H1 (cell line): Measurements from ENCODE around the gene IFI16. TPM values are rescaled to one million over a fixed set of nuclear protein-coding genes. Genes with fewer than 3 reads are reported as not detected.

Source experiments
- ASH2L ChIP-seq: fragments of 200-600, 300-600 bp; sonication (generic); IDR thresholded peaks from one replicate; pipeline ENCODE4 v1.7.1; 2017; ENCODE audit warnings: low read length
- CHD1 ChIP-seq: IDR thresholded peaks from 2 replicates; pipeline ENCODE4 v1.6.1; 2012; ENCODE audit warnings: low read depth, low read length, improper control_type of control experiment
- polyA plus RNA-seq, 7 experiments: library from polyadenylated mRNA; depleted of rRNA in 3 of 7; stranded (reverse) in 5 of 7; unstranded in 2 of 7; fragments of >200 nt in 5 of 7; fragments of 200-250 nt in 2 of 7; gene quantifications; 1 replicate in 5 of 7; 2 replicates in 1 of 7; 4 replicates in 1 of 7; pipeline versions ENCODE4 v1.2.1 to v1.2.3, GENCODE V29; 2011 to 2013; ENCODE audit warnings: missing spikeins in 2 of 7, mixed read lengths in 2 of 7
- total RNA-seq: library from RNA; stranded (reverse); fragmentation: NEBNext Ultra II Directional; extraction: Animal tissue kit (Norgen Biotek cat#: 25700); gene quantifications from 2 replicates; pipeline ENCODE4 v1.2.1, GENCODE V29; 2021

Gene IFI16
- total and polyA plus RNA-seq, 2 of the 8 experiments (the other 6 are each of a cell fraction or from before 2014, with no cell fraction given): 0.63 to 0.74 TPM

GRCh38 chr1:159051436-159051835, 41.7 kb downstream of the IFI16 start (continued):
- TF ChIP-seq ASH2L (no peak), CHD1 (no peak)
